ENCODE results near the gene PSMB10. TPM values are rescaled to one million over a fixed set of nuclear protein-coding genes. Genes with fewer than 3 reads are reported as not detected.

The PSMB10 gene
- total RNA-seq, 1 donor = 69.4 TPM

DNA sequence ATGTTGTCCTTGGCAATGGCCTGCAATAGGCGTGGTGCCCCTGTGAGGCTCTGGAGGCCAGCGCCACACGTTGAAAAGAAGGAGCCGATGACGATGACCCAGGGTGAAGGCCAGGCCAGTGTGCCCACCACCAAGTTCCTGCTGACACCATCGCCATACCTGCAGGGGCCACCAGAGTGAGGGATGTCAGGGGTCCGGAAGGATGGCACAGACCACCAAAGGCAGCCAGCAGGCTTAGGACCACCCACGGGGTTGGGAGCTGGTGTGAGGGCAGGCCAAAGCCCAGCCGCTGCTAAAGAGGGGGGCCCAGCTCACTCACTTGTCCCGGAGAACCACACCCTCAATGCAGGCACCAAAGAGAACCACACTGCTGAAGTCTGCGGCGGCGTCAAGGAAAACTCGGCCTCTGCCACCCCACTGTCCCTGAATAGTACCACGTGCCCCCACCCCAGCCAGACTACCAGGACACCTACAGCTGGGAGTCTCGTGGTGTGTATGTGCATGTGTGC, 13.7 kb upstream of the PSMB10 start:
- no peaks in the 10 kb centered on the region for H3K27me3 ChIP-seq (ENCODE audit: insufficient read depth, low read length)
- no peaks in the 10 kb centered on the region for H3K9me3 ChIP-seq (ENCODE audit: low read depth, low read length)
- H3K4me1 ChIP-seq (ENCODE audit: insufficient read depth, low read length) = no peaks in the 10 kb centered on the region
- H3K4me3 ChIP-seq (ENCODE audit: low read length) = no peak overlapping the region

DNA sequence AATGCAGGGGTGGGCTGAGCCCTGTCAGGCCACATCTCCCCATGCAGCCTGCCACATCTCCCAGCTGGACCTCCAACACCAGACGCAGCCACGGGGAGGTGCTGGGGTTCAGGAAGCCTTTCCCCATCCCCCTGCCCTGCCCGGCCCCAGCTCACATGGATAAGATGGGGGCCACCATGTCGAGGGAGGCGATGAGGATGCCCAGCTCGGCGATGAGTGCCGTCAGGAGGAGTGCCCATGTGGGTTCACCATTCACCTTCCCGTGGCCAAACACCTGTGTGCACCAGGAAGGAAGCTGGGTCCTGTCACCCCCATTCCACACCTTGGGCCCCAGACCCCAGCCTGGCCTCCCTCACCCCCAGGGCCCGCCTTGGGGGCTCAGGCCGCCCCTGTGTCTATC, 13.0 kb upstream of the PSMB10 start:
- Histone ChIP-seq H3K4me1 (ENCODE audit: insufficient read depth, low read length) (no peaks in the 10 kb centered on the region), H3K4me3 (ENCODE audit: low read length) (no peak overlapping the region), H3K27me3 (ENCODE audit: insufficient read depth, low read length) (no peaks in the 10 kb centered on the region), H3K9me3 (ENCODE audit: low read depth, low read length) (no peaks in the 10 kb centered on the region)

DNA sequence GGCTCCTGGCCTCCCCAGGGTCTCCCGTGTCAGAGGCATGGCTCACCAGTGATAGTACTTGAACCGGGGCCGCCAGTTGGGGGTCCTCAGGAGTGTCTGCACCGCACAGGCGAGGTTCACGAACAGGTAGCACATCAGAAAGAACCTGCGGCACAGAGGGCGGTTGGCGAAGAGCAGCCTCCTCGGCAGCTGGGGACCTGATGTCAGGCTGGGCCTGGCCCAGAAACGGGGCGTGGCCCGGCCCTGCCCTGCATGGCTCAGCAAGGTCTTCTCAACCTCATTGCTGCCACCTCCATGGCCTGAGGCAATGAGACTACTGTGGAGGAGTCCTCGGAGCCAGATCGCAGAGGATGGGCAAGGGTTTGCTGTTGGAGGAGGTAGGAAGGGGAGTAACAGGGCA, 11.4 kb upstream of the PSMB10 start:
- H3K27me3 ChIP-seq (ENCODE audit: insufficient read depth, low read length) = no peaks in the 10 kb centered on the region
- H3K4me3 ChIP-seq (ENCODE audit: low read length) = no peak overlapping the region
- H3K9me3 ChIP-seq (ENCODE audit: low read depth, low read length) = no peaks in the 10 kb centered on the region
- H3K4me1 ChIP-seq (ENCODE audit: insufficient read depth, low read length) = no peaks in the 10 kb centered on the region

DNA sequence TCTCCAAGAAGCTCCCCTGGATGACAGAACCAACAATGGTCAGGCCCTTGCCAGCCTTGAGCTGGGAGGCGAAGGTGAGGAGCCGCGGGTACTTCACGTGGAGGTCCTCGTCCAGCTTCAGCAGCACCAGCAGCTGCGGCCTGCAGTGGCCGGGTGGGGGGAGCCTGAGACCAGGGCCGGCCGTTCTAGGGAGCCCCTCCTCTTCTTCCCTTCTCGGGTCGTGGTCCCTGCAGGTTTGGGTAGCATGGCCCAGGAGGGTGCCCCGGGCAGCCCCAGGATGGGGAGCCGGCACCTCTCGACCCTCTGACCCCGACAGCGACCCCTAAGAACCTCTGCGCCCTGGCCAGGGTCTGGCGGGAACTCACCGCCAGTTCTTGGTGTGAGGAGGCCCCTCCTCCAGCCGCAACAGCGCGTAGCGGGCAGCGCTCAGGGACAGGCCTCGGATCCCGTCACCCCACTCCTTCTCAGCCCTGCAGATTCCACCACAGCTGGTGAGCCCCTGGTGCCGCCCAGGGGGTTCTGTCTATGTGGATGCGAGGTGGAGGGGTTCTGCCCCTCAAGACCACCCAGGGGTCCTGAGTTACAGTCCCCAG, 10.4 kb upstream of the PSMB10 start:
- Histone ChIP-seq H3K4me1 (ENCODE audit: insufficient read depth, low read length) (no peaks in the 10 kb centered on the region), H3K27me3 (ENCODE audit: insufficient read depth, low read length) (no peaks in the 10 kb centered on the region), H3K4me3 (ENCODE audit: low read length) (no peak overlapping the region), H3K9me3 (ENCODE audit: low read depth, low read length) (no peaks in the 10 kb centered on the region)

DNA sequence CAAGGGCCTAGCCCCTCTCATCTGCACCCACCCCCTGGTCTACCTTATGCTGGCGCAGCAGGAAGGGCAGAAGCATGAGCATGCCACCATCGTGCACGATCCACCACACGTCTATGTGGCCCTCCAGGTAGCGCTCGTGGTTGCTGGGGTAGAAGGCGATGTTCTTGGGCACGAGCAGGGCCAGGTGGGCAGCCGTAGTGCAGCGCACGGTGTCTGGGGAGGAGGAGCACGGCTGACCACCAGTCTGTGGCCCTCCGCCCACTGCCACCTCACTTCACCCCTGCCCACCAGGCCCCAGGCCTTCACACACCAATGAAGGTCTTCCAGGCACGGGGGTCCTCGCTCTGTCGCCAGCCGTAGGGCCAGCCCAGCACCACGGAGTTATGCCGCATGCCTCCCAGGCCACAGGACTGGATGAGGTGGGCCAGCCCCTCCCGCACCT, 9.5 kb upstream of the PSMB10 start:
- Histone ChIP-seq H3K9me3 (ENCODE audit: low read depth, low read length) (no peaks in the 10 kb centered on the region), H3K4me3 (ENCODE audit: low read length) (no peak overlapping the region)

DNA sequence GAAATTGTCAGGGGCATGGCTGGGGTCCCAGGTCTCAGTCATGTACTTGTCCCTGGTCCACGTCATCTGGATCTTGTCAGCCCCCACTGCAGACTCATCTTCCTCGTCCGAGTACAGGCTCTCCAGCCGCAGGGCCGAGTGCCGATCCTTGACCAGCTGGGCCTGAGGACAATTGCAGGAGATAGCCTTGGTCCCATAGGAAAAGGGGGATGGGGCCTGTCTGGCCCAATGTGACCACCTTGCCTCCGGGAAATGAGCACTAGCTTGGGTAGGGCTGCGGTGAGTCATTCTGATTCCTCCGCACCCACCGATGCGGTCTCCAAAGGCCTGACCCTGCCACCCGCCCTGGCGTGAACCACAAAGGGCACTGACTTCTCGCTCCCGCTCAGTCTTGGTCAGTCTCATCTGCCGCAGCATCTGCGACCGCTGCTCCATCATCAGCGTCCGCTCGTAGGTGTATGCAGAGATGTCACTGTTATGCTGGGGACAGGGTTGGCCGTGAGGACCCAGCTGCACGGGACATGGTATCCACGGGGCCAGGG, 8.8 kb upstream of the PSMB10 start:
- no peak overlapping the region for H3K4me3 ChIP-seq (ENCODE audit: low read length)
- peaks cover 12% of the 10 kb centered on the region for H3K4me1 ChIP-seq (ENCODE audit: insufficient read depth, low read length)
- no peaks in the 10 kb centered on the region for H3K9me3 ChIP-seq (ENCODE audit: low read depth, low read length)
- no peaks in the 10 kb centered on the region for H3K27me3 ChIP-seq (ENCODE audit: insufficient read depth, low read length)

More for the DNA sequence above, 9.5 kb upstream of the PSMB10 start:
- H3K4me1 ChIP-seq (ENCODE audit: insufficient read depth, low read length) = peaks cover 9% of the 10 kb centered on the region
- no peaks in the 10 kb centered on the region for H3K27me3 ChIP-seq (ENCODE audit: insufficient read depth, low read length)

DNA sequence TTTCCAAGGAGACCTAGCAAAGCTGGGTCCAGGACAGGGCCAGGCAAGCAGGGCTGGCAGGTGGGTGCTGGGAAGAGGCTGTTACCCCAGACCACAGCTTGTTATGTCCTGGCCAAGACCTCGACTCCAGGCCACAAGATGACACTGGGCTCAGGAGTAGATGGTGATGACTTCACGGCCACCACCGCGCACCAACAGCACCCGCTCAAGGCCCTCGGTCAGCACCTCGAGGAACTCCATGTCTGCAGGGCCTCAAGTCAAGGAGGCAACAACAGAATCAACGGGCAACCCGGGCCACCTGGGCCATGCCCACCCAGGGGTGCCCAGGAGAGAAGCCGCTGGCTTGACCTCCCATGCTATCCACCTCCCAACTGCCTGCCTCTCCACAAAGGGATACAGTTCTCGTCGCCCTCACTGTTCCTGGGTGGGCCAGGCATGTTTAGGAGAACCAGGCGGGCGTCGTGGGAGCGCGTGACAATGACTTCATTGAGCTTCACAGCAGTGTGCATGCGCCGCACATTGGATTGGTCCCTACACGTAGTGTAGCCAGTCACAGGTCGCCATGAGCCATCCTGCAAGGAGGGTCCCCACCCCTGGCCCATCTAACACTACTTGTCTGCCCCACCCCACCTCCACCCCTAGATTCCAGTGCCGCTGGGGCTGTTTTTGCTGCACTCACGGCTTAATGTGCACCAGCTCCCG, 8.2 kb upstream of the PSMB10 start:
- no peaks in the 10 kb centered on the region for H3K9me3 ChIP-seq (ENCODE audit: low read depth, low read length)
- H3K4me3 ChIP-seq (ENCODE audit: low read length) = no peak overlapping the region
- H3K4me1 ChIP-seq (ENCODE audit: insufficient read depth, low read length) = peaks cover 19% of the 10 kb centered on the region
- no peaks in the 10 kb centered on the region for H3K27me3 ChIP-seq (ENCODE audit: insufficient read depth, low read length)

DNA sequence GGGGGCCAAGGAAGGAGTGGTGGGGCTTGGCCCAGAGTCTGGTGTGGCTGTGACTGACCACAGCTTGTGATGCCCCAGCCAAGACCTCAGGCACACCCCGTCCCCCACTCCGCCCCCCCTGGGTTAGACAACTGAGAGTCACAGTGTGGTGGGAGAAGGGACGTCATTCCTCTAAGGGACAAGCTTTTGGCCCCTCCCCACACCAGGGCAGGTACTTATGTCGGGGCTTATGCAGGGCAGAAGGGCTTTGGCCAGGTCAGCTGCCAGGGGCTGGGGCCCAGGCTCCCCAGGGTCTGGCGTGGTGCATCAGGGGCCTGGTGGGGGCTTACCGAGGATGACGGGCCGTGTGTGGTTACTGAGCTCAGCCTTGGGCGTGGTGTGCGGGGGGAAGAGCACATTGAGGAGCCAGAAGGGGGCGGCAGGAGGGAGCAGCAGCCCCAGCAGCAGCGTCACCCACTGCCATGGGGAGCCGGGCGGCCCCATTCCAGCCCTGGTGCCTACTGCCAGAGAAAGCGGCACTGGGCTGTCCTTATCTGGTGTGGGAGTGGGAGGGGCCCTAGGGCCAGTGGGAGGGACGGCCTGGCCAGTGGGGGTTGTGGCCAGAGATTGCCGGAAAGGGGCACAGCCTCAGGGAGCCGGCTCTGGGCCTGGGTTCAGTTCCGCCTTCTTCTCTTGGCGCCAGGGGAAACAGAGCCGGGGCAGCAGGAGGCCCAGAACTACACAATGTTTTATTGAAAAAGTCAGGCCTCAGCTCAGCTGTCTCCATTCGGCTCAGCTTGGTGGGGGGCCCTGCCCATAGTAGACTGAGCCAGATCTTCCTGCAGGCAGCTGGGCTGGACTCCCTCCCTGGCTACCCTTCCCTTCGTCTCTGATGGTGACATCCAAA, 7.2 kb upstream of the PSMB10 start, which contains the start of gene LCAT:
LCAT (minus strand) TSS at position 502 of the 886 bp plus-strand sequence; CDS start at position 483, 19 bp downstream.
- Histone ChIP-seq H3K4me1 (ENCODE audit: insufficient read depth, low read length) (peaks cover 24% of the 10 kb centered on the region), H3K27me3 (ENCODE audit: insufficient read depth, low read length) (no peaks in the 10 kb centered on the region), H3K4me3 (ENCODE audit: low read length) (no peak within 1 kb of the TSS), H3K9me3 (ENCODE audit: low read depth, low read length) (no peaks in the 10 kb centered on the region)

DNA sequence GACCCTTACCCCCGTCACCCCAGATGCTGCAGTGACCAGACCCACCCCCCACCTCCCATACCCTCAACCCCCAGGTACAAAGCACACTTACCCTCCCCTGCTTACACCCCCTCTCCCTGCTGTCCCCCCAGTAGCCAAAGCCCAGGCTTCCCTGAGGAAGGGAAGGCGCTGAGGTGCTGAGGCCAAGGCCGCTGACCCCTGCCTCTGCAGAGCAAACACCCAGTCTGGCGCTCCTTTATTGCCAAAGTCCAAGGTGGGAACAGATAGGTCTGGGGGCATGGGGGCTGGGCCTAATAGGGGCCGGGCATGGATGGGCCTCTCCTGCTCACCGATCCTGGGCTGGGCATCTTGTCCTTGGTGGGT, 6.6 kb upstream of the PSMB10 start:
- H3K9me3 ChIP-seq (ENCODE audit: low read depth, low read length) = no peaks in the 10 kb centered on the region
- peaks cover 24% of the 10 kb centered on the region for H3K4me1 ChIP-seq (ENCODE audit: insufficient read depth, low read length)
- H3K27me3 ChIP-seq (ENCODE audit: insufficient read depth, low read length) = no peaks in the 10 kb centered on the region
- no peak overlapping the region for H3K4me3 ChIP-seq (ENCODE audit: low read length)

DNA sequence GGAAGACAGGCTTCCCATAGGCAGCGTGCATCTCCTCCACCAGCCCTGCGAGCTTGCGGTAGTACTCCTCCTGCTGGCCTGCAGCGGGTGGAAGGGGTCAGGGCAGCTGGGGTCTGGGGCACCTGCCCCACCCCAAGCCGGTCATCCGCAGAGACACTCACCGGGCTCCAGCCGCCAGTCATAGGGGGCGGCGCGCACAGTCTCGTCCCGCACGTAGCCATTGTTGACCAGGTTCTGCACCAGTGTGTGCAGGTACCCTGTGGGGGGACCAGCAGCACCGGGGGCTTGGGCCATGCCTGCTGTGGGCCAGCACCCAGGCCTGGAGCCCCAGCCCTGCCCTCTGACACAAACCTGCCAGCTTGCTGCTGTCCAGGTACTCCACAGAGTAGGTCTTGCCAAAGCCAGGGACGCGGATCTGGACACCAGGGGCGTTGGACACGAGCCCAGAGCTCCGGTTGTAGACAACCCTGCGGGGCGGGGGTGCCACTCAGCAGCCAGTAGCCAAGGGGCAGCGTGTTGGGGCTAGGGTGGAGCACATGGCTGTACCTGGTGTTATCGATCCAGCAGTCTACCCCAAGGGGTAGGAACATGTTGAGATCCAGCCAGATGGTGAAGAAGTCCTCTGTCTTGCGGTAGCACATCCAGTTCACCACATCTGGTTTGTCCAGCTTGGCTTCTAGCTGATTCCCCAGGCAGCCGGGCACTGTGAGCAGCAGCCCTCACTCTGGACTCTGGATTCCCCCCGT, 6.0 kb upstream of the PSMB10 start:
- Histone ChIP-seq H3K27me3 (ENCODE audit: insufficient read depth, low read length) (no peaks in the 10 kb centered on the region), H3K4me3 (ENCODE audit: low read length) (no peak overlapping the region), H3K4me1 (ENCODE audit: insufficient read depth, low read length) (peaks cover 28% of the 10 kb centered on the region), H3K9me3 (ENCODE audit: low read depth, low read length) (no peaks in the 10 kb centered on the region)

DNA sequence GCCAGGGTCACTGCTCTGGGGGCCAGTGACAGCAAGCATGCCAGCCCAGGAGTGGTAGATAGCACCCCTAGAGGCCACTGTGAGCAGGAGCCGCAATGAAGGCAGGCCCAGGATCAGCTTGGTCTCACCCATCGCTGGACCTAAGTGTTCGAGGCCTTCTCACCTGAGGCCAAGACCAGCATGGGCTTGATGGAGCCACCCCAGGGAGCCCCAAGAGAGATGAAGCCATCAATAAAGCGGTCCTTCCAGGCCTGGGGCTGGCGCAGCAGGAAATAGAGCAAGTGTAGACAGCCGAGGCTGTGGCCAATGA, 5.5 kb upstream of the PSMB10 start:
- H3K4me1 ChIP-seq (ENCODE audit: insufficient read depth, low read length) = peaks cover 33% of the 10 kb centered on the region

DNA sequence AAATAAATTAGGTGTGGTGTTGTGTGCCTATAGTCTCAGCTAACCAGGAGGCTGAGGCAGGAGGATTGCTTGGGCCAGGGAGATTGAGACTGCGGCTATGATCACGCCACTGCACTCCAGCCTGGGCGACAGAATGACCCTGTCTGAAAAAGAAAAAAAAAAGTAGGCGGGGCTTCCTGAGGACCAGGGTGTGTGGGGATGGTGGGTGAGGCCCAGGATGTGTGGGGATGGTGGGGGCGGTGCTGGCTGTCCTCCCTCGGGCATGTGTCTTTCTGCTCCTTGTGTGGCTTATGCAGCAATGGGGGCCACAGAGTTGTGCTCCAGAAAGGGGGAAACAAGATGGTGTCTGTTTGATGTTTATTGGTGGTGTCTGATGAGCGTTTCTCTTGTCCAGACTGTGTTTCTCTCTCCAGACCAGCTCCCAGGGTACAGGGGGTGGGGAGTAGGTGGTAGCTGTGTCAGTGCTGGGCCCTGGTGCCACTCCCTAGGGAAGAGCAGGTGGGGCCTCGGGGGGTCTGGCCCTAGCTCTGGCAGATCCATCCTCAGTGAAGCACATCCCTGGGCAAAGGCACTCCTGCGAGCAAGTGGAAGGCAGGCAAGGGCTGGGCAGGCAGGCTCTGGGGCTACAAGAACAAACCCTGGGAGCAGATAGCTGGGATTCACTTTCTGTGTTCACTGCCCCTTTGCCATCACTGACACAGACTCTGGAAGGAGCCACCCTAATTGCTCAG, 5.0 kb upstream of the PSMB10 start:
- Histone ChIP-seq H3K9me3 (ENCODE audit: low read depth, low read length) (no peaks in the 10 kb centered on the region), H3K4me1 (ENCODE audit: insufficient read depth, low read length) (peaks cover 38% of the 10 kb centered on the region), H3K4me3 (ENCODE audit: low read length) (no peak overlapping the region), H3K27me3 (ENCODE audit: insufficient read depth, low read length) (no peaks in the 10 kb centered on the region)

More for the DNA sequence above, 5.5 kb upstream of the PSMB10 start:
- H3K9me3 ChIP-seq (ENCODE audit: low read depth, low read length) = no peaks in the 10 kb centered on the region
- no peaks in the 10 kb centered on the region for H3K27me3 ChIP-seq (ENCODE audit: insufficient read depth, low read length)
- H3K4me3 ChIP-seq (ENCODE audit: low read length) = no peak overlapping the region

DNA sequence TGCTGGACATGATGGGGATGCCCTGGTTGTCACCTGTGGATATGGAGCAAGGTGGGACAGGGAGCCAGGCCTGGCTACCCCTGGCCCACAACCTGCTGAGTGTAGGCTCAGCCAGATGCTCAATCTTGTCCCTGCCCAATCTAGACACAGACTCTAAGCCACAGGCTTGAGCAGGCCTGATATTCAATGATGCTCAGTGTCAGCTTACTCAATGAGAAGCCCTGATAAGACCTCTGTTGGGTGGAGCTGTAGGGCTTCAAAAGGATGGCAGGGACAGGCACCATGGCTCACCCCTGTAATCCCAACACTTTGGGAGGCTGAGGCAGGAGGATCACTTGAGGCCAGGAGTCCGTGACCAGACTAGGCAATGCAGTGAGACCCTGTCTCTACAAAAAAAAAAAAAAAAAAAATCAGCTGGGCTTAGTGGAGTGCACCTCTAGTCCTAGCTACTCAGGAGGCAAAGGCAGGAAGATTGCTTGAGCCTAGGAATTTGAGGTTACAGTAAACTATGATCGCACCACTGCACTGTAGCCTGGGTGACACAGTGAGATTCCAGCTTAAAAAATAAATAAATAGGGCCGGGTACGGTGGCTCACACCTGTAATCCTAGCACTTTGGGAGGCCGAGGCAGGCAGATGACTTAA, 3.9 kb upstream of the PSMB10 start:
- Histone ChIP-seq H3K9me3 (ENCODE audit: low read depth, low read length) (no peaks in the 10 kb centered on the region), H3K27me3 (ENCODE audit: insufficient read depth, low read length) (no peaks in the 10 kb centered on the region), H3K4me1 (ENCODE audit: insufficient read depth, low read length) (peaks cover 38% of the 10 kb centered on the region), H3K4me3 (ENCODE audit: low read length) (no peak overlapping the region)

All from mononuclear cell (primary cell).